PC-3 (cell line): ENCODE results near the gene FAM120B.

Experiments used
- CTCF ChIP-seq: fragments of 300-600 bp; sonication (generic); conservative IDR thresholded peaks from 2 replicates; pipeline ENCODE4 v1.5.1; 2017; ENCODE audit warnings: antibody characterized with exemption, low read depth, mild to moderate bottlenecking, low read length
- EZH2 ChIP-seq: fragments of 300-600 bp; sonication (generic); IDR thresholded peaks from one replicate; pipeline ENCODE4 v1.6.1; 2017; ENCODE audit warnings: antibody characterized with exemption, mild to moderate bottlenecking, low read length; ENCODE audit not compliant: unreplicated experiment
- EZH2phosphoT487 ChIP-seq: fragments of 300-600 bp; sonication (generic); IDR thresholded peaks from 2 replicates; pipeline ENCODE4 v1.6.1; 2018; ENCODE audit warnings: mild to moderate bottlenecking, antibody characterized with exemption, low read length, borderline replicate concordance

GRCh38 chr6:170448317-170448716, 141.8 kb downstream of the FAM120B start:
- TF ChIP-seq CTCF (no peak), EZH2phosphoT487 (no peak), EZH2 (no peak)
